GM19193 (cell line): Measurements from ENCODE around the gene BBS9.

ENCODE experiments used
- POLR2A ChIP-seq: IDR thresholded peaks from 4 replicates; pipeline ENCODE4 v1.6.1; 2011; ENCODE audit not compliant: insufficient read depth, insufficient read length; ENCODE audit errors: extremely low read depth

BBS9 gene

GRCh38 chr7:33355386-33355785 lies 226.0 kb downstream of the BBS9 start:
- no peak for TF ChIP-seq POLR2A

- no peak for TF ChIP-seq POLR2A
Measured at GRCh38 chr7:33356336-33356735, 227.0 kb downstream of the BBS9 start.

- no peak for TF ChIP-seq POLR2A
Measured at GRCh38 chr7:33357846-33358245, 228.5 kb downstream of the BBS9 start.

- no peak for TF ChIP-seq POLR2A
Measured at GRCh38 chr7:33369888-33370287, 240.5 kb downstream of the BBS9 start.

GRCh38 chr7:33373195-33373594 lies 243.8 kb downstream of the BBS9 start:
- TF ChIP-seq POLR2A: no peak

- no peak for TF ChIP-seq POLR2A
Measured at GRCh38 chr7:33379891-33380525, 250.6 kb downstream of the BBS9 start.

- no peak for TF ChIP-seq POLR2A
Measured at GRCh38 chr7:33388332-33388731, 259.0 kb downstream of the BBS9 start.

- TF ChIP-seq POLR2A: no peak
Measured at GRCh38 chr7:33392148-33392547, 262.8 kb downstream of the BBS9 start.

- TF ChIP-seq POLR2A: no peak
Measured at GRCh38 chr7:33393770-33394169, 264.4 kb downstream of the BBS9 start.

GRCh38 chr7:33395340-33395739 lies 266.0 kb downstream of the BBS9 start:
- TF ChIP-seq POLR2A: no peak

- no peak for TF ChIP-seq POLR2A
Measured at GRCh38 chr7:33399528-33400213, 270.3 kb downstream of the BBS9 start.

- no peak for TF ChIP-seq POLR2A
Measured at GRCh38 chr7:33400214-33400538, 270.8 kb downstream of the BBS9 start.

GRCh38 chr7:33410266-33410665 lies 280.9 kb downstream of the BBS9 start:
- TF ChIP-seq POLR2A: no peak

- no peak for TF ChIP-seq POLR2A
Measured at GRCh38 chr7:33411020-33411419, 281.7 kb downstream of the BBS9 start.

GRCh38 chr7:33412331-33412730 lies 283.0 kb downstream of the BBS9 start:
- TF ChIP-seq POLR2A: no peak

GRCh38 chr7:33418251-33418701 lies 288.9 kb downstream of the BBS9 start:
- no peak for TF ChIP-seq POLR2A
